ENCODE data around the gene CYP4A11.
"Not testable (repeated sequence)": the region's sequence is repeated elsewhere in the genome, so short reads cannot be mapped to it uniquely, and the experiment has no call there.

Gene CYP4A11

GRCh38 chr1:46903481-46903880 is 37.8 kb downstream of the CYP4A11 start:
- DNase-seq: no peak

- no peak for DNase-seq
Observed at GRCh38 chr1:46900401-46900800, 40.9 kb downstream of the CYP4A11 start.

- DNase-seq: not testable (repeated sequence)
Observed at GRCh38 chr1:46881656-46882055, 59.6 kb downstream of the CYP4A11 start.

Data from NCI-H1092 (cell line).